ENCODE results near the gene GINS1. TPM values are rescaled to one million over a fixed set of nuclear protein-coding genes. Genes with fewer than 3 reads are reported as not detected.

GINS1 gene
- total and polyA plus RNA-seq, 8 donors: 0.32 to 0.98 (median 0.49) TPM

DNA sequence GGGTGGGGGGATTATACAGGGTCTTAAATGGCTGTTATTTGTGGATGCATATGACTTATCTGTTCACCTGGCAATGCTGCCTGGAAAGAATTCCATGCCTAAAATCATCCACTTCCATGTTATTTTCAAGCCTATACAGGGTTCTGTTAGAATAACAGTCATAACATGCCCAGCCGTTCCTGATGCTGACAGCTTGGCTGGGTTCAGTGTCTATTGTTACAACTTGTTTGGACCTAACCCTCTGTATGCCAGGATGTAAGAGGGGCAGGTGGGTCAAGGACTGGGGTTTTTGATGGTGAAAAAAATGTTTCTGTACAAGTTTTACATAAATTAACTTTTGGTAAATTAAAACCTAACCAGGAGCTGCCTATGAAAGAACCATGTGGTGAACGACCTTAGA lies 79.8 kb downstream of the GINS1 start:
- Histone ChIP-seq H3K27ac (no peak overlapping the region), H3K4me1 (no peaks in the 10 kb centered on the region), H3K4me3 (no peak overlapping the region), H3K27me3 (no peaks in the 10 kb centered on the region), H3K36me3 (no peaks in the 10 kb centered on the region), H3K9me3 (no peaks in the 10 kb centered on the region)
- ATAC-seq (no peak), DNase-seq (no peak), FAIRE-seq (no peak)
- 35 to 40% methylated on average over 2 of the region's 2 CpGs for WGBS, 2 donors
- intact Hi-C loops (cut with DNase I): no loop called here
- no peak for TF ChIP-seq CTCF (IDR thresholded peaks at IDR 0.05)

- no peaks in the 10 kb centered on the region for H3K27me3 ChIP-seq
- no peak for TF ChIP-seq CTCF (IDR thresholded peaks at IDR 0.05)
- WGBS, 2 donors: 94 to 95% methylated on average over 11 of the region's 11 CpGs
- no peak overlapping the region for H3K27ac ChIP-seq
- intact Hi-C loops (cut with DNase I): no loop called here
- H3K36me3 ChIP-seq: no peaks in the 10 kb centered on the region
- DNase-seq (no peak), FAIRE-seq (no peak), ATAC-seq (no peak)
- H3K4me1 ChIP-seq: no peaks in the 10 kb centered on the region
- H3K4me3 ChIP-seq: no peak overlapping the region
- H3K9me3 ChIP-seq: no peaks in the 10 kb centered on the region
Measured at GRCh38 chr20:25487975-25488374, 80.5 kb downstream of the GINS1 start.

- Histone ChIP-seq H3K27me3 (no peaks in the 10 kb centered on the region), H3K9me3 (no peaks in the 10 kb centered on the region), H3K4me1 (no peaks in the 10 kb centered on the region), H3K27ac (no peak overlapping the region), H3K4me3 (no peak overlapping the region), H3K36me3 (no peaks in the 10 kb centered on the region)
- FAIRE-seq (no peak), ATAC-seq (no peak), DNase-seq (no peak)
- intact Hi-C loops (cut with DNase I): no loop called here
- 92 to 97% methylated on average over 14 to 15 of the region's 15 CpGs for WGBS, 2 donors
- no peak for TF ChIP-seq CTCF (IDR thresholded peaks at IDR 0.05)
Measured at GRCh38 chr20:25489221-25489871, 81.9 kb downstream of the GINS1 start.

GRCh38 chr20:25490656-25491445 lies 83.4 kb downstream of the GINS1 start:
- intact Hi-C loops (cut with DNase I): no loop called here
- 89 to 94% methylated on average over 15 of the region's 15 CpGs for WGBS, 2 donors
- H3K27me3 ChIP-seq: no peaks in the 10 kb centered on the region
- H3K4me3 ChIP-seq: no peak overlapping the region
- H3K36me3 ChIP-seq: no peaks in the 10 kb centered on the region
- FAIRE-seq (no peak), DNase-seq (no peak), ATAC-seq (no peak)
- H3K27ac ChIP-seq: no peak overlapping the region
- H3K4me1 ChIP-seq: no peaks in the 10 kb centered on the region
- no peak for TF ChIP-seq CTCF (IDR thresholded peaks at IDR 0.05)
- H3K9me3 ChIP-seq: no peaks in the 10 kb centered on the region
